Activated CD8-positive, alpha-beta memory T cell treated with anti-CD3 and anti-CD28 coated beads for 1 hour (primary cell): Measurements from ENCODE around the gene ALDOB.

Source experiments
- DNase-seq, 2 donors: peaks; one replicate each; pipeline ENCODE4 v3.0.0-alpha.2; 2020; ENCODE audit warnings: low read depth in 1 of 2; ENCODE audit errors: extremely low read depth in 1 of 2

ALDOB gene

GRCh38 chr9:101457003-101457402 is 21.4 kb upstream of the ALDOB start:
- DNase-seq = no peak

- DNase-seq = no peak
Measured at GRCh38 chr9:101455656-101456240, 20.2 kb upstream of the ALDOB start.

- no peak for DNase-seq
Measured at GRCh38 chr9:101453776-101454570, 18.4 kb upstream of the ALDOB start.

GRCh38 chr9:101451498-101451897 is 15.9 kb upstream of the ALDOB start:
- DNase-seq = no peak

- no peak for DNase-seq
Measured at GRCh38 chr9:101450931-101451330, 15.4 kb upstream of the ALDOB start.

- peak in 1 of 2 donors; percentile 18 for DNase-seq
Measured at GRCh38 chr9:101449071-101449721, 13.6 kb upstream of the ALDOB start.

GRCh38 chr9:101448680-101449070 is 13.1 kb upstream of the ALDOB start:
- DNase-seq = no peak

GRCh38 chr9:101446732-101447131 is 11.2 kb upstream of the ALDOB start:
- no peak for DNase-seq

GRCh38 chr9:101445353-101446029 is 9.9 kb upstream of the ALDOB start:
- DNase-seq = no peak

GRCh38 chr9:101443364-101443771 is 7.8 kb upstream of the ALDOB start:
- DNase-seq = no peak

- DNase-seq = no peak
Measured at GRCh38 chr9:101442736-101443135, 7.2 kb upstream of the ALDOB start.

- no peak for DNase-seq
Measured at GRCh38 chr9:101442318-101442717, 6.7 kb upstream of the ALDOB start.

- DNase-seq = no peak
Measured at GRCh38 chr9:101440714-101441230, 5.2 kb upstream of the ALDOB start.

- no peak for DNase-seq
Measured at GRCh38 chr9:101438523-101438922, 2.9 kb upstream of the ALDOB start.

- no peak for DNase-seq
Measured at GRCh38 chr9:101437806-101438232, 2.2 kb upstream of the ALDOB start.

- no peak for DNase-seq
Measured at GRCh38 chr9:101434998-101435397, 576 bp downstream of the ALDOB start.

- DNase-seq = no peak
Measured at GRCh38 chr9:101433229-101433628, 2.3 kb downstream of the ALDOB start.

- no peak for DNase-seq
Measured at GRCh38 chr9:101432740-101433139, 2.8 kb downstream of the ALDOB start.

GRCh38 chr9:101432171-101432570 is 3.4 kb downstream of the ALDOB start:
- no peak for DNase-seq

- no peak for DNase-seq
Measured at GRCh38 chr9:101429736-101430135, 5.8 kb downstream of the ALDOB start.

- no peak for DNase-seq
Measured at GRCh38 chr9:101428909-101429308, 6.7 kb downstream of the ALDOB start.
